Activated CD4-positive, alpha-beta T cell treated with anti-CD3 and anti-CD28 coated beads, Interleukin-2, amount 50 U/mL, for 16 hours (primary cell): ENCODE data around the gene RPS27A.
"Not testable (repeated sequence)": the region's sequence is repeated elsewhere in the genome, so short reads cannot be mapped to it uniquely, and the experiment has no call there.

Experiments used
- DNase-seq: peaks from one replicate; pipeline ENCODE4 v3.0.0-alpha.2; 2020

The RPS27A gene

GRCh38 chr2:55239656-55240222 is 7.3 kb downstream of the RPS27A start:
- no peak for DNase-seq

- not testable (repeated sequence) for DNase-seq
Observed at GRCh38 chr2:55241582-55241981, 9.1 kb downstream of the RPS27A start.

- no peak for DNase-seq
Observed at GRCh38 chr2:55242617-55243016, 10.1 kb downstream of the RPS27A start.

GRCh38 chr2:55245411-55245810 is 12.9 kb downstream of the RPS27A start:
- no peak for DNase-seq

- no peak for DNase-seq
Observed at GRCh38 chr2:55247025-55247424, 14.5 kb downstream of the RPS27A start.

- no peak for DNase-seq
Observed at GRCh38 chr2:55252832-55253231, 20.3 kb downstream of the RPS27A start.

GRCh38 chr2:55259586-55259985 is 27.1 kb downstream of the RPS27A start:
- not testable (repeated sequence) for DNase-seq

GRCh38 chr2:55268288-55268906 is 35.9 kb downstream of the RPS27A start:
- DNase-seq: peak; percentile 18

- peak; percentile 95 for DNase-seq
Observed at GRCh38 chr2:55268907-55269644, 36.6 kb downstream of the RPS27A start, which contains the start of gene MTIF2. MTIF2 (minus strand) TSS chr2:55269231; CDS start chr2:55263858, 5,373 bp downstream.

- DNase-seq: no peak
Observed at GRCh38 chr2:55269645-55269990, 37.1 kb downstream of the RPS27A start.

GRCh38 chr2:55274346-55274745 is 41.9 kb downstream of the RPS27A start:
- not testable (repeated sequence) for DNase-seq

GRCh38 chr2:55277310-55277709 is 44.8 kb downstream of the RPS27A start:
- no peak for DNase-seq

- not testable (repeated sequence) for DNase-seq
Observed at GRCh38 chr2:55279214-55279835, 46.8 kb downstream of the RPS27A start.

- not testable (repeated sequence) for DNase-seq
Observed at GRCh38 chr2:55279859-55280424, 47.5 kb downstream of the RPS27A start.

GRCh38 chr2:55280851-55281546 is 48.5 kb downstream of the RPS27A start:
- DNase-seq: not testable (repeated sequence)

- DNase-seq: peak; percentile 88
Observed at GRCh38 chr2:55282110-55282917, 49.8 kb downstream of the RPS27A start.

- no peak for DNase-seq
Observed at GRCh38 chr2:55283083-55283482, 50.6 kb downstream of the RPS27A start.
